SK-N-MC (cell line): Measurements from ENCODE around the gene RNASEH2B.

Source experiments
- EZH2 ChIP-seq: fragments of 200-600 bp; sonication (generic); IDR thresholded peaks from one replicate; pipeline ENCODE4 v1.6.1; 2017; ENCODE audit warnings: antibody characterized with exemption
- POLR2AphosphoS5 ChIP-seq: IDR thresholded peaks from 2 replicates; pipeline ENCODE4 v1.6.1; 2012; ENCODE audit warnings: mild to moderate bottlenecking, low read depth, low read length, borderline replicate concordance

- TF ChIP-seq POLR2AphosphoS5: no peak
- no peak for TF ChIP-seq EZH2
Observed at GRCh38 chr13:51004111-51004865, 94.7 kb downstream of the RNASEH2B start.
